Left cardiac atrium (tissue), 4 donors: ENCODE measurements around the gene RNPEPL1. TPM values are rescaled to one million over a fixed set of nuclear protein-coding genes. Genes with fewer than 3 reads are reported as not detected.
A peak's percentile ranks its signal among the peaks of the same experiment; 100 is the strongest.

Experiments
- ATAC-seq, 2 donors: fragments of 200-7000 bp; cut with Tn5 transposase; one replicate each; pipeline ENCODE4 v1.9.1; 2020; ENCODE audit warnings: mild to moderate bottlenecking in 2 of 2, moderate library complexity in 2 of 2
- DNase-seq: peaks from one replicate; pipeline ENCODE4 v3.0.0-alpha.2; 2020
- intact Hi-C, 2 donors: fragments of 100-400 bp; cut with DNase I; formaldehyde crosslinking; loops; one replicate each; pipeline versions ENCODE4 v1.14.1 to v1.15.1; 2022 to 2023
- total RNA-seq, 2 donors: library from RNA; stranded (reverse); fragmentation: NEBNext Ultra II Directional; extraction: Animal tissue kit (Norgen Biotek cat#: 25700); gene quantifications; one replicate each; pipeline ENCODE4 v1.2.1, GENCODE V29; 2021
- donor health status: DM: no; HTN: yes; CAD: no.
- donor health status: DM: no; HTN: yes; CAD: no; lungs with severe emphysema.
- donor health status: DM: yes; HTN: yes; CAD: no.
- donor health status: Dilated cardiomyopathy.

Gene RNPEPL1
- total RNA-seq, 2 donors from 2014 or later = 47.3 to 67.6 TPM

DNA sequence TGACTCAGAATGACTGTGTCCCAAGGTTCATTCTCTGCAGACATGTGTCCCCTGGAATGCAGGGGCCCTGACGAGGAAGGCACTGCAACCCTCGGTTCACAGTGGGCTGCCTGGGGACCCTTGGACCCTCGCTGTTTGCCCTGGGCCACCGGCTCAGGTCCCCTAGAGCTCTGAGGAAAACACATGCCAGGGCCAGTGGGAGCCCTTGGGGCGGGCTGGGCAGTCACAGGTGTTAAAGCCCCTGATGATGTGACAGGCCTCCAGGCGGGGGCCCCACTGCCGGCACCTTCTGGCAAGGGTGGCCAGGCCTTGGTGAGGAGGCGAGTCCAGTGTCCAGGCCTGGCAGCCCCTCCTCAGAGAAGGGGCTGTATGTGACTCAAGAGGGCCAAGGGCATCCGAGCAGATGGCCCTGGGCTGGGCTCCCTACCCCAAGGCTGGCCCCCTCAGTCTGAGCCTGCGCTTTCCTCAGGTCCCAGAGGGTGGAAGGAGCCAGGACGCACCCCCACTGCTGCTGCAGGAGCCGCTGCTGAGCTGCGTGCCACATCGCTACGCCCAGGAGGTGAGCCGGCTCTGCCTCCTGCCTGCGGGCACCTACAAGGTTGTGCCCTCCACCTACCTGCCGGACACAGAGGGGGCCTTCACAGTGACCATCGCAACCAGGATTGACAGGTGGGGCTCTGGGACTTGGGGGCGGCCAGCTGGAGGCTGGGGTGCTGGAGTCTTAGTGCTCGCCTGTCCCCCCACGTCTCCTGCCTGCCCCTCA, 29.3 kb downstream of the RNPEPL1 start:
- intact Hi-C loops = no loop called here
- no peak for ATAC-seq
- peak; percentile 17 for DNase-seq

DNA sequence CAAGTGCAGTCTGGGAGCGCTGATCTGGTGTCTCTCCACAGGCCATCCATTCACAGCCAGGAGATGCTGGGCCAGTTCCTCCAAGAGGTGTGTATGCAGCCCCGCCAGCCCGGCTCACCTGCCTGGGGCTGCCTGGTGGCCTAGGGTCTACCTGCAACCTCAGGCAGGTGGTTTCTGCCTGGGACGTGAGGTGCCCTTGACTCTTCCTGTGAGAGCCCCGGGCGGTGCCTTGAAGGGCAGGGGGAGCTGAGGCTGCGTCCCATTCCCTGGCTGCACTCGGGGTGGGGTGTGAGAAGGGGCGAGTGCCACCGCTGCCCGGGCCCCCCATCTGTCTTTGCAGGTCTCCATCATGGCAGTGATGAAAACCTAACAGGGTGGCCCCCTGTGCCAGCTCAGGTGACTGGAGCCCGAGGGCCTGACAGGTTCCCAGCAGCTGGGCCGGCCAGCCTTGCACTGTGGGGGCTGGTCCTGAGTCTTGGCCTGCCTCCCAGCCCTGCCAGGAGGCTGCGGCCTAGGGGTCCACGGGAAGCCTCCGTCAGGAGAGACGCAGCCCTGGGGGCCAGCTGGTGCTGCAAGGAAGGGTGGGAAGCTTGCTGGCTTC, 30.1 kb downstream of the RNPEPL1 start:
- ATAC-seq (no peak), DNase-seq (peak; percentile 18)
- intact Hi-C loops = no loop called here

DNA sequence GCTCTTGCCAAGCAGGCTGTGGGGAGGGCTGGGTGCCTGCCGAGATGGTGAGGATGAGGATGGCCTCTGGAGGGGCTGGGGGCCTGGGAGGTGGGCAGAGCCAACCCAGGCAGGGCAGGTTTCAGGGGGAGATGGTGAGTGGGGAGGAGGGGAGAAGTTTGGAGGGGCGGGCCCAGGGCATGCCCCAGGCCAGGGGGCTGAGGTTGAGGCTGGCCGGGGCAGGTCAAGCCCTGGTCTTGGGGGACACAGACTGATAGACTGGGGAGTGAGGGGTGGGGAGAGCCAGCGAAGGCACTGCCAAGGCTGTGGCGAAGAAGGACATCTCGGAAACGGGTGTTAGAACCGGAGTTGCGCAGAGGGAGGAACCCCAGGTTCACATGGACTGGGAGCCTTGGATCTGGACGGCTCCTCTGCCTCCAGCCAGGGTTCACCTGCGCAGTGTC, 30.9 kb downstream of the RNPEPL1 start:
- ATAC-seq (no peak), DNase-seq (peak; percentile 18)
- intact Hi-C loops = no loop called here

DNA sequence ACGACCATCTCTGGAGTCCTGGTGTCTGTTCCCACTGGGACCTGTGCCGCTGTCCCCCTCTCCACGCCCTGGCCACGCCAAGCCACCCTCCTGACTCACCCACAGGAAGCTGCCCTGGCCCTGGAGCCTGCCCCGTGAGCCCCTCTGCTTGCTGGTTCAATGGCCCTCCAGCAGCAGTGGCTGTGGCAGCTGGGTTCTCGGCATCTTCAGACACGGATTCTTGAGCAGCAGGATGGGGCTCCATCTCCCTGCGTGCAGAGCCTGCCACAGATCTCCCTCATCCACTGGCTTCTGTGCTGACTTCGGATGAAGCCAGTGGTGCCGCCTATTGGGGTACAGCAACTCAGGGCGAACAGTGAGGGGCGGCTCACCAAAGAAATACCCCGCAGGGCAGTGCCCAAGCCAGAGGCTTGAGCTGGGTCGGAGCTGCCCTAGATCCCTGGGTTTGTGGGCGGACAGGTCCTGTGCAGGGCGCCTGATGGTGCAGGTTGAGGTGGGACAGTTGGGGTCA, 32.2 kb downstream of the RNPEPL1 start:
- intact Hi-C loops = no loop called here
- peak; percentile 8 for DNase-seq
- ATAC-seq = no peak

DNA sequence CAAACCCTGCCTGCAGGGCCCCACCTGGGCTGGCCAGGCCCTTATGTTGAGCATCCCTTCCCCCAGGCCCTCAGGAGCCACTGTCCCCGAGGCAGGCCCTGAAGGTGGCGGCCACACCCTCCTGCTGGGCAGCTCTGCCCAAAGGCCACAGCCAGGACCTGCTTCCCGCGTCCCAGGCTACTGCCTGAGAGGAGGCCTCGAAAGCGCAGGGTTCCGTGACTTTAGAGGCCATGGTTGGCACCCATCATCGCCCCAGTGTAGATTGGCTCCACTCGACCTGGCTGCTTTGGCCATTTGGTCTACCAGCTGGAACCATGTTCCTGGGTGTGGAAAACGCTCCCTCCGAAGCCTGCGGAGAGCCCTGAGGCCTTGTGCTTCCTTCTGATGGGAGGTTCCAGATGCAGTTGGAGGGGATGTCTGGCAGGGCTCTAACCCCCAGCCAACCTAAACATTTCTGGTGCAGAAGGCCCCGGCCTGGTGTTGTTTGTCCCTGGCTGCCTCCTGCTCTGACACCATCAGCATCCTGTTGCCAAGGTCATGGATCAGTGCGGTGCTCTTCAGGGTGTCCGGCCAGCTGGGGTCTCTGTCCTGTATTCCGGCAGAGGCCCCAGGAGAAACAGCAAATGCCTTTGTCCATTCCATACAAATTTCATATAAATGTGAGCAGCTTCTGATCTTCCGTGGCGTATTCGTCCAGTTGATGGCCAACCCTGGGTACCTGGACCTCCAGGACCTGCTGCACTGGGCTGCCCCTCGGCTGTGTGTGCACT, 33.0 kb downstream of the RNPEPL1 start:
- peak; percentile 31 for DNase-seq
- no peak for ATAC-seq
- intact Hi-C loops = no loop called here

DNA sequence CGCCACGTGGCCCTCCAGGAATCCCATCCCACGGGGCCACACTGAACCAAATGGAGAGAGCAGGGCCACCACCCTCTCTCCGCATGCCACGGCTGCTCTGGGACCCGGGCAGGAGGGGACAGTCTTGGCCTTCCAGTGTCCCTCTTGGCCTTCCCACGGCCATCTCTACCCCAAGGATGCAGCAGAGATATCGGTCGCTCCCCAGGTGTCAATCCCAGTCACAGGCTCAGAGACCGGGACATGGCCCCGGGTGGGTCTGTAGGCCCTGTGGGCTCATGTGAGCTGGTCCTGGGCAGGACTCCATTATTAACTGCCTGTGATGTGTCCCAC, 33.5 kb downstream of the RNPEPL1 start:
- intact Hi-C loops = no loop called here
- ATAC-seq (no peak), DNase-seq (peak; percentile 18)

DNA sequence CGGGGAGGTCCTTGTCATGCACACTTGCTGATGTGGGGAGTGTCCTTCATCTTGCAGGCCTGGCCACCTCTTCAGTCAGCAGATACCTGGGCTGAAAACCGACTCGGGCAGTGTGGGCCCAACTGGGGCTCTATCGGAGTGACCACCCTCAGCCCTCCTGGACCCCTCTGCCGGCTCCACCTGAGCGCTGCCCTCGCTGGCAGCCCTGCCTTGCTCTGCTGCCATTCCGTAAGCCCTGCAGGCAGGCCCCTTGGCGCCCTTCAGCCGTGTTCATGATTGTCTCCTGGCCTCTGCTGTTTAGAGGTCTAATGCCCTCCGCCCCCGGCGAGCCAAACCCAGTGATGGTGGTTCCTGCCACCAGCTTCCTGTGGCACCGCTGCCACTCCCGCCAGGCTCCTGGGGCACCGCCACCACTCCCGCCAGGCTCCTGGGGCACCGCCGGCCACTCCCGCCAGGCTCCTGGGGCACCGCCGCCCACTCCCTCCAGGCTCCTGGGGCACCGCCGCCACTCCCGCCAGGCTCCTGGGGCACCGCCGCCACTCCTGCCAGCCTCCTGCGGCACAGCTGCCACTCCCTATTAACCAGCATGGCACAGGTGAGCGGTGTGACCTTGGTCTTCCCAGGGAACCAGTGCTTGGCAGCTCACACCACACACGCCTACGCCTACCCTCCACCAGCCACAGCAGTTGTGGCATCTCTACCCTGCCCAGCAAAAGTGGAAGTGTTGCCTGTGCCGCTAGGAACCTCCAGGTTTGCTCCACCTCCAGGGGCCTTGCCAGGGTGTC, 34.2 kb downstream of the RNPEPL1 start:
- no peak for ATAC-seq
- DNase-seq = peak; percentile 12
- intact Hi-C loops = no loop called here

DNA sequence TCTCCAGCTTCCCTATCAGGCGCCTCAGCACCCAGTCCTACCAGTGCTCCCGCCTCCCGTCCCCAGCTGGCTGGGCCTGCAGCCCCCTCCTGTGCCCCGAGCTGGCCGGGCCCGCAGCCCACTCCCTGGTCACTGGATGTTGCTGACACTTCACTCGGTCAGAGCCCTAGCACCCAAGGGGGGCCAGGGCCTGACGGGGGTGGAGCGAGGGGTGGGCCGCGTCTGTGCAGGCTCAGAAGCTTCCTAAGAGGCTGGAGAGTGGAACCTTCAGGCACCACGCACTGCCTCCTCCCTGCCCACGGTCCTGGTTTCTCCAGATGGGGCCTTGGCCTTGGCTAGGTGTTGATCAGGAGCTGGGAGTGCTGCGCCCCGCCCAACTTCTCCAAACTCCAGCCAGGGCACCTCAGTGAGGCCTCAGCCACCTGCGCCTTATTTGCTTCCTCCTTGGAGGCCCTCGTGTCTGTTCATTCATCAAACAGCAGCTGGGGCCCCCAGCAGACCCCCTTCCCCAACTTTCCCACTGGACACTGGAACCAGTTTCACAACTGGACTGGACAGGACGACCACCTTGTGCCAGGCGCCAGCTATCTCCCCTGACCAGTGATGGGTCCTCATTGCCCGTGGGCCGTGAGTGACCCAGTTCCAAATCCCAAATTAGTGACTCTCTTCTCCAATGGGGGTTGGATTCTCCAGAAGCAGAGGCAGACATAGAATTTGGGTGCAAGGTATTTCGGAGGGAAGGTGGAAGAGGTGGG, 35.0 kb downstream of the RNPEPL1 start:
- intact Hi-C loops = no loop called here
- no peak for ATAC-seq
- peak; percentile 14 for DNase-seq

DNA sequence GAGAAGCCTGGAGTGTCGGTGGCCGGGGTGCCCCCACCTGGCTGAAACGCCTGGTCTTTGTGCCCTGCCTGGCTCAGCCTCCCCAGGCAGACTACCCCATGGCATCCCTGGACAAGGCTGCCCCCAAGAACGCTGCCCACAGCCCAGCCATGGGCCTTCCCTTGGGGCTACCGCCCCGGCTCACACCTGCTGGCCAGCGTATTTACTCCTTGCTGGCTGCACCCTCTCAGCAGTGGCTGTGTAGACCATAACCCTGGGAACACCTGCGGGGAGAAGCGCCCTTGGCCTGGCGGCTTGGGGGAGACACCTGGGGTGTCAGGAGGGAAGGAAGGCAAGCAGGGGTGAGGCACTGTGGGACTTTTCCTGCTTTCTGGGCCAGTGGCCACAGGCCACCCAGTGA, 35.6 kb downstream of the RNPEPL1 start:
- DNase-seq (peak; percentile 19), ATAC-seq (no peak)
- intact Hi-C loops = no loop called here

DNA sequence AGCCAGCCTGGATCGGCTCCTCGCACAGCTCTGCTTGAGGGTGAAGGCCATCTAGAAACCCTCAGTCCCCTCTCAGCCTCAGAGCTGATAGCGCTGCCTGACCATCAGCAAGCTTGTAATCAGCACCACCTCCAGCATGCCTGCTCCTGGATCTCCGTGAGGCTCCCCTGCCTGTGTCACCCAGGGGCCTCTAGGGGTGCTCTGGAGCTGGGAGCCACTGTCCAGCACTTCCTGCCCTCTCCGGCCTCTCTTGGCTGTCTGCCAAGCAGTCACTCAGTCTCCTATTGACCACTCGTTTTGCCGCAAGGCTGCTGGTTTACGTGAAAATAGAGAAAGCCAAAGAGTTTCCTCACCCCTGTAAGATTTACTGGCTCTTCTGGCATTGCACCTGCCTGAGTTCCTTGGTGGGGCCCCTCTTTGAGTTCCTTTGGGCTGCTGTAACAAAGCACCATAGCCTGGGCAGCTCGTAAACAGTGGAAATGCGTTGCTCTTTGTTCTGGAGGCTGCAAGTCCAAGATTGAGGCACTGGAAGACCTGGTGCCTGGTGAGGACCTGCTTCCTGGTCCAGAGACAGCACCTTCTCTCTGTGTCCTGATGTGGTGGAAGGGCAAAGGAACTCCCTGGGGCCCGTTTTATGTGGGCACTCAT, 36.1 kb downstream of the RNPEPL1 start:
- peak; percentile 86 to 93 for ATAC-seq
- DNase-seq = peak; percentile 87
- intact Hi-C loops = no loop called here

DNA sequence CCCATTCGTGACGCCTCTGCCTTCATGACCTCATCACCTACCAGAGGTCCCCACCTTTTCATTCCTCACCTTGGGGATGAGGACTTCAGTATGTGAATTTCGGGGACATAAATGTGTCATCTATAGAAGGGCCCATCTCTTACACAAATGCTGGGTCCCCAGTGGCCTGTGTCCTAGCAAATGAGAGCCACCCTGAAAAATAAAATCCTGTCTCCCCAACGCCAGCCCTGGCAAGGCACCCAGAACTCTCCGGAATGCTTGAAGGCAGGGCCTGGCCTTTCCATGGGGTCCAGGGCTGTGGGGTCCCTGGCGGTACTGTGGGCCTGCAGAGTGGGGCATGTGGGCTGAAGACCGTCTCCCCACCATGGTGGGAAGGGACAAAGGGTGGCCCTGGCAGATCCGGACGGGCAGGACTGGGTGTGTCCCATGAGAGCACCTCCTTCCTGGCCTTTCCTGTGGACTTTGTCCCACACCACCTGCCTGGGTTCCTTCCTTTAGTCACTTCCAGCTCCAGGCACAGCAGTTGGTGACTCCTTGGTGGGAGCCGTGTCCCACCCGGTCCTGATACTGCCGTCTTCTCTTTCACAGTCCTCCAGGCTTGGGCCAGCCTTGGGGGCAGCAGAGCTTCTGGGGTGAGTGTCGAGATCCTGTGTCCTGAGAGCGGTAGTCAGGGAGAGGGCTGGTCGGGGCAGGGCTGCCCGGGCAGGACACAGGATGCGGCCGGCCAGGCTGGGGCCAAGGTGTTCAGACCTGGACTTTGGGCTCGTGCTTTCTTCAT, 36.8 kb downstream of the RNPEPL1 start:
- no peak for ATAC-seq
- DNase-seq = peak; percentile 7
- intact Hi-C loops = no loop called here

DNA sequence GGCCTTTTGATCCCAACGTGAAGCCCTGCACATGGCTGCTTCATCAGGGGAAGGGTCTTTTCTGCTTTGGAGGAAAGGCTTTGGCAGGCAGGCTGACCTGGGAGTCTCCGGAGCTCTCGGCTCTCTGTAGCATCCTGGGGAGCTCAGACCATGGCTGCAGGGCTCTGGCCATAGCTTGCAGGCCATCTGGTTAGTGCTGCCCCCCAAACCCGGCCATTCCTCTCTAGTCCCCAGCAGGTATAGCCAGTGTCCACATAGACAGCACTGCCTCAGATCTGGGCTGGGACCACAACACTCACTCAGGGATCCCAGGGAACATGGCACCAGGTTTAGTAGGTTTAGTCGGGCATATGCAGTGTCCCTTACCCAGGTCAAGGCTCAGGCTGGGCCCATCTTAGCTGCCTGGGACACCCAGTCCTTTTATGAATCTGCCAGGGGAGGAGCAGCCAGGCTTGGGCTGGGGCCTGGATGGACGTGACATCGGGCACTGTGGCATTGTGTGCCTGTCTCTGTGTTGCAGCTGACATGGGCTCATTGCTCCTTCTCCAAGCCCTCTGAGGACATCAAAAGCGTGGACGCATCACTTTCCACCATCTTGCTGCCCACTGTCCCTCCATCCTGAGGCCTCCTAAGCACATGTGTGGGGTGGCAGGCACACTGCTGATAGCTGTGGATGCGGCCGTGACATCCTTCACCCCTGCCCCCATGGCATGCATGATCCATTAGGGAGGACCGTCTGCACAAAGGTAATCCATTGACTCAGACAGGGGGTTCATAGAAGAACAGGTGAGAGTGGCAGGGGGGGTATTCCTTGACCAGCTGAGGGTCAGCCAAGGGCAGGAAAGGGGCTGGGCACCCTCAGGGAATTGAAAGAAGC, 37.8 kb downstream of the RNPEPL1 start:
- DNase-seq (peak; percentile 10), ATAC-seq (no peak)
- intact Hi-C loops = no loop called here

DNA sequence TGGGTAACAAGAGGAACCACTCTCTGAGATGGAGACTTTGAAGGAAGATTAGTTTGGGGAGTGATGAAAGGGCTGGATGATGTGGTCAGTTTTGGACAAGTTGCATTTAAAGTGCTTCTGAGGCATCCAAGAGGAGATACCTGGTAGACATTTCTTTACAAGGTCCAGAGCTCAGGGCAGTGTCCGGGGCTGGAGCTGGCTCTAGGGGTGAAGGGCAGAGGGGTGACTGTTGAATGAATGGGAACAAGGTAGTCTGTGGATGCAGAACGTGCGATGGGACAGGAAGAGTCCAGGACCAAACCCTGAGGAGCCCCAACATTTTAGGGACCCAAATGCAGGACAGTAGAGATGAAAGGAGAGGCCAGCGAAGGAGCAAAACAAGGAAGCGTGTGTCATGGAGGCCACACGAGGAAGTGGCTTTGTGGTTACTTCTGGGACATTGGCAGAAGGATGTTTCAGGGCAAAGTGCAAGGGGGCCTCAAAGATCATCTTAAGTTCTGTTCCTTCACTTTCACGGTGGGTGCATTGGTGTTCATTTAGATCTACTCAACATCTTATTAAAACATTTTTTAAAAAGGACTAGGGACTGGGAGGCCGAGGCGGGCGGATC, 43.4 kb downstream of the RNPEPL1 start:
- intact Hi-C loops = no loop called here

DNA sequence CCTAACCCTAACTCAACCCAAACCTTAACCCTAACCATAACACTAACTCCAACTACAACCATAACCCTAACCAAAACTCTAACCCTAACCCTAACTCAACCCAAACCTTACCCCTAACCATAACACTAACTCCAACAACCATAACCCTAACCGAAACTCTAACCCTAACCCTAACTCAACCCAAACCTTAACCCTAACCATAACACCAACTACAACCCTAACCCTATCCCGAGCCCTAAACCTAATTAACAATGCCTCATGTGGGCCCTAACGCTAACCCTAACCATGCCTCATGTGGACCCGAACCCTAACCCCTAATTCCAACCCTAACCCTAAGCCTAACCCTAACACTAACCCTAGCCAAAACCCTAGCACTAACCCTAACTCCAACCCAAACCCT, 45.5 kb downstream of the RNPEPL1 start:
- intact Hi-C loops = no loop called here
- DNase-seq (no peak), ATAC-seq (no peak)

More for the DNA sequence above, 43.4 kb downstream of the RNPEPL1 start:
- DNase-seq (peak; percentile 5), ATAC-seq (no peak)

DNA sequence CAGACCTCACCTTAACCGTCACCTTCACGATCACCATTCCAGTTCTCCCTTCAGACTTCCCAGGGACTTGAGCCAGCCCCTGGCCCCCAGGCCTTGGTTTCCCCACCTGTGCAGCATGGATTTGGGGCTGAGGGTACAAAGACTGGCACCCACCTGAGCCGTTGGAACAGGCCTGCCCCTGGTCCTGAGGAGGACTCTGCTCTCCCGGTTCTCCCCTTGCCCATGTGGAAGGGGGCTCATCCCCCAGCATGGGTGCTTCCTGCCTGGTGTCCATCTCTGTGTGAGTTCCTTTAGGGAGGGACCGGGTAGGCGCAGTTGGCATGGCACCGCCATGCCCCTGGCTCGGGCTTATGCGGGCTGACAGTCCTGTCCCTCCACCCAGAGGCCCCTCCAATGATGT, 46.1 kb downstream of the RNPEPL1 start:
- DNase-seq (peak; percentile 8), ATAC-seq (no peak)
- intact Hi-C loops = no loop called here

DNA sequence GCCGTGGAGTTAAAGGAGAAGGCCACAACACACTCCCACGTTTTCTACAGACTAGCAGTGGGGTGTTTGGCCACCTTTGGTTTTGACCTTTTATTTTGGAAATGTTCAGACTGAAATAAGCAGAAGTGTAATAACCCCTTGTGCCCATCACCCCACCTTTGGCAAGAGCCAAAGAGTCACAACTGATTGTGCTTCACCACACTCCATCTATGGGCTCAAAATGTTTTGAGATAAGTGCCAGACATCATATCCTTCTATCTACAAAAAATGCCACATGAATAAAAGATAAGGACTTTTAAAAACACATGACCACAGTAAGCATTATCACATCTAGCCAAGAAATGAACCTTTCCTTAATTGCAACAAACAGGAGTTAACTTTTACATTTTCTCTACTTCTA, 47.1 kb downstream of the RNPEPL1 start:
- intact Hi-C loops = no loop called here
- ATAC-seq = no peak
- no peak for DNase-seq
